RWPE2 (cell line): ENCODE data around the gene LHX4.

Source experiments
- ATAC-seq: fragments of 200-7000 bp; cut with Tn5 transposase; 3 replicates; pipeline ENCODE4 v1.9.1; 2021; ENCODE audit warnings: low read depth
- DNase-seq: peaks from one replicate; pipeline ENCODE4 v3.0.0-alpha.2; 2020; ENCODE audit warnings: low spot score
- H3K27ac ChIP-seq: fragments of 450-650 bp; 2 replicates; pipeline ENCODE4 v1.5.1; 2017; ENCODE audit warnings: mild to moderate bottlenecking; ENCODE audit not compliant: poor library complexity, severe bottlenecking
- H3K27me3 ChIP-seq: fragments of 250-450 bp; sonication (Bioruptor Pico); 2 replicates; pipeline ENCODE4 v1.5.1; 2021; ENCODE audit warnings: mild to moderate bottlenecking, moderate library complexity; ENCODE audit not compliant: insufficient read depth, poor library complexity, severe bottlenecking
- H3K36me3 ChIP-seq: fragments of 250-450 bp; sonication (Bioruptor Pico); 2 replicates; pipeline ENCODE4 v1.5.1; 2020; ENCODE audit warnings: low read depth, mild to moderate bottlenecking, moderate library complexity
- H3K4me1 ChIP-seq: fragments of 250-450 bp; sonication (Bioruptor Pico); 2 replicates; pipeline ENCODE4 v1.5.1; 2021; ENCODE audit warnings: mild to moderate bottlenecking, moderate library complexity; ENCODE audit not compliant: insufficient read depth, poor library complexity, severe bottlenecking
- H3K4me3 ChIP-seq: fragments of 250-450 bp; sonication (Bioruptor Pico); 2 replicates; pipeline ENCODE4 v1.5.1; 2021; ENCODE audit warnings: mild to moderate bottlenecking, moderate library complexity; ENCODE audit not compliant: severe bottlenecking
- H3K9me3 ChIP-seq: fragments of 250-450 bp; sonication (Bioruptor Pico); 2 replicates; pipeline ENCODE4 v1.5.1; 2021; ENCODE audit warnings: mild to moderate bottlenecking, moderate library complexity; ENCODE audit not compliant: severe bottlenecking
- TF ChIP-seq, protein P1 (sequence below): fragments of 450-650 bp; IDR thresholded peaks from one replicate; pipeline ENCODE4 v1.5.1; 2017; ENCODE audit warnings: mild to moderate bottlenecking, moderate library complexity; ENCODE audit not compliant: poor library complexity, severe bottlenecking

The LHX4 gene

DNA sequence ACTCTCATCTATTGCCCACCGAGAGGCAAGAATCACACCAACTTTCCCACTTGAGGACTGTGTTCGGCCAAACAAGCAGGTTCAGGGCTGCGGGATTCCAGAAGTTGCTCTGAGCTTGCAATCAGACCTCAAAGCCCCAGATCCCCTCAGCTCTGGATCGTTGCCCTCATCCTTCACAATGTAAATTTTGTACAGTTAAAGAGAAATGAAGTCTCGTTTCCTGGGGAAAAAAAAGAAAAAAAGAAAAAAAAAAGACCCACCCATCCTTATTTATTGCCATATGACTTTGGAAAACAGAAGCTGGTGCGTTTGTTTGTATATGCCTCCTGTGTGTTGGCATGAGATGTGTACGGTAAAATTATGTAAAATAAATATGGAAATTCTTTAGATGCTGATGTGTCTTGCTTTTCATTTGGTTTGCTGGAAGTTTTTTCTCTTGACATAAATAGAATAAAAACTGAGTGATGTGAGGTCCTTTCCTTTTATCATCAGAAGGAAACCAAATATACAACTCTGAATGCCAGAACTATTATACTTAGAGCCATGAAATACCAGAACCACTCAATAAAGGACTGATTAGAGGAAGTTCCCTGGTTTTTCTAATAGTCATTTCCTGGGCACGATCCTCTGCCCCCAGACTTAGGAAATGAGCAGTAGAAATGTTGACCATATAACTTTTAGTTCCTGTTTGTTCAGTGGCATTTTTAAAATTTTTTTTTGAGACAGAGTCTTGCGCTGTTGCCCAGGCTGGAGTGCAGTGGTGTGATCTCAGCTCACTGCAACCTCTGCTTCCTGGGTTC, 48.7 kb downstream of the LHX4 start:
- TF ChIP-seq, protein P1, sequence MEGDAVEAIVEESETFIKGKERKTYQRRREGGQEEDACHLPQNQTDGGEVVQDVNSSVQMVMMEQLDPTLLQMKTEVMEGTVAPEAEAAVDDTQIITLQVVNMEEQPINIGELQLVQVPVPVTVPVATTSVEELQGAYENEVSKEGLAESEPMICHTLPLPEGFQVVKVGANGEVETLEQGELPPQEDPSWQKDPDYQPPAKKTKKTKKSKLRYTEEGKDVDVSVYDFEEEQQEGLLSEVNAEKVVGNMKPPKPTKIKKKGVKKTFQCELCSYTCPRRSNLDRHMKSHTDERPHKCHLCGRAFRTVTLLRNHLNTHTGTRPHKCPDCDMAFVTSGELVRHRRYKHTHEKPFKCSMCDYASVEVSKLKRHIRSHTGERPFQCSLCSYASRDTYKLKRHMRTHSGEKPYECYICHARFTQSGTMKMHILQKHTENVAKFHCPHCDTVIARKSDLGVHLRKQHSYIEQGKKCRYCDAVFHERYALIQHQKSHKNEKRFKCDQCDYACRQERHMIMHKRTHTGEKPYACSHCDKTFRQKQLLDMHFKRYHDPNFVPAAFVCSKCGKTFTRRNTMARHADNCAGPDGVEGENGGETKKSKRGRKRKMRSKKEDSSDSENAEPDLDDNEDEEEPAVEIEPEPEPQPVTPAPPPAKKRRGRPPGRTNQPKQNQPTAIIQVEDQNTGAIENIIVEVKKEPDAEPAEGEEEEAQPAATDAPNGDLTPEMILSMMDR: no peak
- Histone ChIP-seq H3K4me3 (no peak overlapping the region), H3K27me3 (no peaks in the 10 kb centered on the region), H3K4me1 (no peaks in the 10 kb centered on the region), H3K9me3 (no peaks in the 10 kb centered on the region), H3K36me3 (peaks cover 2% of the 10 kb centered on the region; the same call in 1 of the 2 replicates), H3K27ac (no peak overlapping the region)
- no peak for ATAC-seq
- DNase-seq: no peak

DNA sequence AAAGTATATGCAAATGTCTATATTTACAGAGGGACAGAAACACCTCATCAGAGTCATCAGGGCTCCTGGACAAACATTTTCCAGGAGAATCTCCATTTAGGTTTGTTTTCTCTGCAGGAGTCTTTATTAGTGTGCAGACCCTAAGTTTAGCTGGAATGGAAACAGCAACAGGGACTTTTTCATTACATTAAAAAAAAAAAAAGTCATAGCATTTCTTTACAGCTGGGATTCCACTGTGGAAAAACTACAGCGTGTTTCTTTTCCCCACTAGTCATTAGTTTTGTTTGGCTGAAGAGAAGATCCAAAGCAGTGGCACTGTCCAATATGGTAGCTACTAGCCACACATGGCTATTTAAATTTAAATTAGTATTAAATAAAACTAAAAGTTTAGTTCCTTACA, 49.6 kb downstream of the LHX4 start:
- TF ChIP-seq, protein P1: no peak
- H3K36me3 ChIP-seq: peaks cover 6% of the 10 kb centered on the region; the same call in 1 of the 2 replicates
- no peaks in the 10 kb centered on the region for H3K9me3 ChIP-seq
- H3K4me3 ChIP-seq: no peak overlapping the region
- DNase-seq: no peak
- no peaks in the 10 kb centered on the region for H3K27me3 ChIP-seq
- H3K4me1 ChIP-seq: no peaks in the 10 kb centered on the region
- no peak overlapping the region for H3K27ac ChIP-seq
- no peak for ATAC-seq

DNA sequence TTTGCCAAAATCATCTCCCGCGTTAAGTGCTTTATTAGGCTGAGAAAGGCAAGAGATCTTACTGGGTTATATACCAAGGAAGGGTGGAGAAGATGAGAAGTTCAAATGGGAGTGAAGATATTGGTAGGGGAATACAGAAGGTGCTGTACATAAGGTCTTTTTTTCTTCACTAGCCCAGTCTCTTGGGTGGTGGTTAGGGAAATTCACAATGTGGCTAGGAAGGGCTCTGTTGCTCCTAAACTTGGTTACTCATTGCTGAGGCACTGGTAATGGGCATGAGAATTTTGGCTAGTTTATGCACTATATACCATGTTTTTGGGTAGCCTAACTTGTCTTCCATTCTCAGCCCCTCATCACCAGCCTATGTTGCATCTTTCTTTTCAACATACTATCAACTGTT, 50.6 kb downstream of the LHX4 start:
- H3K9me3 ChIP-seq: no peaks in the 10 kb centered on the region
- no peak overlapping the region for H3K27ac ChIP-seq
- DNase-seq (no peak), ATAC-seq (no peak)
- H3K4me3 ChIP-seq: no peak overlapping the region
- no peaks in the 10 kb centered on the region for H3K27me3 ChIP-seq
- TF ChIP-seq, protein P1: no peak
- H3K36me3 ChIP-seq: peaks cover 8% of the 10 kb centered on the region
- no peaks in the 10 kb centered on the region for H3K4me1 ChIP-seq

DNA sequence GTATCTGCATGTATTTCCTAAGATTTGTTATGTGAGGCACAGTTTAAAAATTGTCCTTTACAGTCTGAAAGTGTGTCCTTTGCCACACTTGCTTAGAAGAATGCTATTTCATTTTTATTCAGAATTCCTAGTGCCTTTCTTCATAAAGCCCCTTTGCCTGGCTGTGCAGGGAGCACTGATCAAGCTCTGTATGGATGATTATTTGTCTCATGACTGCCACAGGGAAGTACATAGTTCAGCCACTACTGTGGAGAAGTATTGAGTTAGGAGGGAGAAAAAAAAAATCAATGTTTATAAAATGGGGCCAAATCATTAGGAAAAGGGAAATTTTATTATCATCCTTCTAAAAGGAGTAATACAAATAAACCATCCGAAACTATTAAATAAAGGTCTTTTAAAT, 51.4 kb downstream of the LHX4 start:
- TF ChIP-seq, protein P1: no peak
- ATAC-seq: no peak
- DNase-seq: no peak
- Histone ChIP-seq H3K4me3 (no peak overlapping the region), H3K9me3 (no peaks in the 10 kb centered on the region), H3K27ac (no peak overlapping the region), H3K36me3 (peaks cover 16% of the 10 kb centered on the region), H3K27me3 (no peaks in the 10 kb centered on the region), H3K4me1 (no peaks in the 10 kb centered on the region)

DNA sequence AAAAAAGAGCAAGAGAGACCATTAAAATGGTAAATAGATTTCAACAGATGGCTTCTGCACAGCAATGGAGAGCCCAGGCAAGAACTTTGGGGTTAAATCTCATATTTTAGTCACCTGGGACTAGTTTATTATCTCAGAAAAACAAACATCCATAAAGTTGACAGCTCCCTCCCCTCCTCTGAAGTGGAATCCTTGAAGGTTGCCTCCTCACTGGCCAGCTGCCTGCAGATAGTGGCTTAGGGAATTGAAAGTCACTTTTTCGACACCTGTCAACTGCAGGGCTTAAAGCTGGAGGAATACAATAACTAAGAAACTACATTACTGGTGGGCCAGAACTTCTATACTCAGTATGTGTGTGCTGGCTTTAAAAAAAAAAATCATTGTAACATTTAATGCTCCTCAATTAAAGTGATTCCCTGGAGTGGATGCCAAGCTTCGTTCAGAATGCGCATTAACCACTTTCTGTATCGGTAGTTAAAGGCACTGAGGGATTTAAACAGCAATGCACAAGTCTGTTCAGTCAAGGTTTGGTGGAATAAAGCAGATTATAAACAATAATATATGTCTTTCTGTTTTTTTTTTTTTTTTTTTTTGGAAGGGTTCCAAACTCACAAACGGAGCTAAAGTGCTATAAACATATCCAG, 52.5 kb downstream of the LHX4 start:
- H3K9me3 ChIP-seq: no peaks in the 10 kb centered on the region
- peaks cover 22% of the 10 kb centered on the region for H3K36me3 ChIP-seq
- ATAC-seq (no peak), DNase-seq (no peak)
- no peak overlapping the region for H3K4me3 ChIP-seq
- no peaks in the 10 kb centered on the region for H3K27me3 ChIP-seq
- no peak overlapping the region for H3K27ac ChIP-seq
- no peaks in the 10 kb centered on the region for H3K4me1 ChIP-seq
- TF ChIP-seq, protein P1: no peak
